Lung (tissue), 12 donors: ENCODE results near the gene AK3. TPM values are rescaled to one million over a fixed set of nuclear protein-coding genes. Genes with fewer than 3 reads are reported as not detected.

Experiments
- ATAC-seq: fragments of 200-7000 bp; cut with Tn5 transposase; one replicate; pipeline ENCODE4 v1.9.1; 2020; ENCODE audit warnings: moderate number of reproducible peaks; ENCODE audit not compliant: insufficient read depth, low FRiP score
- DNase-seq, 3 donors: peaks; one replicate each; pipeline ENCODE4 v3.0.0-alpha.2; 2013 to 2017
- H3K27ac ChIP-seq, 2 donors: one replicate each; pipeline ENCODE4 v1.5.1; 2013; ENCODE audit warnings: mild to moderate bottlenecking in 2 of 2, moderate library complexity in 2 of 2, control low read depth in 1 of 2, inconsistent platforms in 1 of 2, low read depth in 1 of 2, low read length in 1 of 2
- H3K27me3 ChIP-seq, 3 donors: one replicate each; pipeline ENCODE4 v1.5.1; 2013; ENCODE audit warnings: low read length in 2 of 3; ENCODE audit not compliant: control insufficient read depth in 3 of 3, insufficient read depth in 3 of 3
- H3K36me3 ChIP-seq, 4 donors: one replicate each; pipeline ENCODE4 v1.5.1; 2013; ENCODE audit warnings: low read length in 4 of 4, mild to moderate bottlenecking in 1 of 4, moderate library complexity in 1 of 4; ENCODE audit not compliant: control insufficient read depth in 4 of 4, insufficient read depth in 4 of 4
- H3K4me1 ChIP-seq, 5 donors: one replicate each; pipeline ENCODE4 v1.5.1; 2013; ENCODE audit warnings: low read length in 5 of 5, mild to moderate bottlenecking in 2 of 5, moderate library complexity in 1 of 5; ENCODE audit not compliant: control insufficient read depth in 5 of 5, insufficient read depth in 5 of 5
- H3K4me3 ChIP-seq: one replicate; pipeline ENCODE4 v1.5.1; 2013; ENCODE audit warnings: mild to moderate bottlenecking, control low read depth, moderate library complexity
- H3K9ac ChIP-seq, 2 donors: one replicate each; pipeline ENCODE4 v1.5.1; 2013; ENCODE audit warnings: low read length in 2 of 2, control low read depth in 1 of 2; ENCODE audit not compliant: insufficient read depth in 1 of 2
- H3K9me3 ChIP-seq, 4 donors: one replicate each; pipeline ENCODE4 v1.5.1; 2013; ENCODE audit warnings: low read length in 3 of 4, mild to moderate bottlenecking in 1 of 4, moderate library complexity in 1 of 4; ENCODE audit not compliant: control insufficient read depth in 4 of 4, insufficient read depth in 3 of 4
- WGBS, 2 donors: extraction: QIAGEN DNeasy Blood & Tissue Kit; methylation state at CpG; one replicate each; pipeline ENCODE4 v1.1.7; 2013; 5-methylcytosine and 5-hydroxymethylcytosine counted together
- polyA plus RNA-seq, 2 donors: library from polyadenylated mRNA; stranded (reverse); fragments of 200-250 nt; gene quantifications; one replicate each; pipeline ENCODE4 v1.2.1, GENCODE V29; 2013
- total RNA-seq, 2 donors: library from RNA; depleted of rRNA in 1 of 2; stranded (reverse); fragments of >200 nt in 1 of 2; gene quantifications; one replicate each; pipeline ENCODE4 v1.2.1, GENCODE V29; 2014 to 2021
- TF ChIP-seq, protein P1 (sequence below): IDR thresholded peaks from 2 replicates; pipeline ENCODE4 v1.5.1; 2012; ENCODE audit warnings: mild to moderate bottlenecking; ENCODE audit errors: control extremely low read depth, extremely low read depth
- donor health status: control.
- donor health status: control.
- donor health status: Bipolar disorder and iron deficiency.
- donor health status: healthy.
- donor health status: DM: yes; HTN: yes; CAD: no.

Gene AK3
- total and polyA plus RNA-seq, 4 donors, result 22.4 to 62.7 (median 31.8) TPM

DNA sequence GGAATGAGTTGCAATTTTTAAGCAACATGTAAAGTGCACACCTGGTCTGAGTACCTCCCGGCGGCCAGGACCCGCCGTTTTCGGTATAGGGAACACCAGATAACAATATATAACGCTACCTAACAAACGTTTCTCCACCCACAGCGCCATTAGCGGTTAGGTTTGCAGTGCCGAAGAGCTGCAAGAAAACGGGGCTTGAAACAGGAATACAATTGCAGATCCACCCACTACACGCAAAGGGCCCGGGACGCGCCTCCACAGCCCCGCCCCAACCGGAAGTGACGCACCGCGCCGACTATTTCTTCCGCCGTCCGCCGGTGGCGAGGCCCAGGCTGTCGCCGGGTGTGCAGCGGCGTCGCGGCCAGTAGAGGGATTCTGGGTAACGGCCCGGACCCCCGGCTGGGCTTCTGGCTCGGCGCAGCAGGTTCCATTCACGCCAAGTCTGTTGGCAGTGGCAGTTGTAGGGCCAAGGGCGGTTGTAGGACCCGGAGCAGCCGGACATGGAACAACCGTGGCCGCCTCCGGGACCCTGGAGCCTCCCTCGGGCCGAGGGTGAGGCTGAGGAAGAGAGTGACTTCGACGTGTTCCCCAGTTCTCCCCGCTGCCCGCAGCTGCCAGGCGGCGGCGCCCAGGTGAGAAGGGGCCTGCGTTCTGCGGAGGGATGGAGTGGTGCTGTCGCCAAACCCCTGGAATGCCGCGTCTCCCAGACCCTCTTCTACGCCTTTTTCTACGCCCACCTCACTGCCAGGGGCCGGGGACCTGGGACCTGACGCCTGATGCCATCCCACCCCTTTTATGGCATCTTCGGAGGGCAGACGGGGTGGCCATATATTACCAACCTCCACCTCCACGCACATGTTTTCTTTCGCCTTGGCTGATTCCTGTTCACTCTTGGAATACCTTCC is 61.5 kb downstream of the AK3 start, which contains the start of gene CDC37L1:
TSS of gene CDC37L1 (plus strand) at position 302 of the 905 bp plus-strand sequence. CDS start at position 501, 199 bp downstream.
- DNase-seq (peak; percentile 98 to 99 (median 99)), ATAC-seq (peak; percentile 98)
- TF ChIP-seq, protein P1, sequence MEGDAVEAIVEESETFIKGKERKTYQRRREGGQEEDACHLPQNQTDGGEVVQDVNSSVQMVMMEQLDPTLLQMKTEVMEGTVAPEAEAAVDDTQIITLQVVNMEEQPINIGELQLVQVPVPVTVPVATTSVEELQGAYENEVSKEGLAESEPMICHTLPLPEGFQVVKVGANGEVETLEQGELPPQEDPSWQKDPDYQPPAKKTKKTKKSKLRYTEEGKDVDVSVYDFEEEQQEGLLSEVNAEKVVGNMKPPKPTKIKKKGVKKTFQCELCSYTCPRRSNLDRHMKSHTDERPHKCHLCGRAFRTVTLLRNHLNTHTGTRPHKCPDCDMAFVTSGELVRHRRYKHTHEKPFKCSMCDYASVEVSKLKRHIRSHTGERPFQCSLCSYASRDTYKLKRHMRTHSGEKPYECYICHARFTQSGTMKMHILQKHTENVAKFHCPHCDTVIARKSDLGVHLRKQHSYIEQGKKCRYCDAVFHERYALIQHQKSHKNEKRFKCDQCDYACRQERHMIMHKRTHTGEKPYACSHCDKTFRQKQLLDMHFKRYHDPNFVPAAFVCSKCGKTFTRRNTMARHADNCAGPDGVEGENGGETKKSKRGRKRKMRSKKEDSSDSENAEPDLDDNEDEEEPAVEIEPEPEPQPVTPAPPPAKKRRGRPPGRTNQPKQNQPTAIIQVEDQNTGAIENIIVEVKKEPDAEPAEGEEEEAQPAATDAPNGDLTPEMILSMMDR, result peak; percentile 57
- Histone ChIP-seq H3K9ac (peak within 1 kb of the TSS; percentile 99), H3K4me1 (peaks cover 2 to 22% (median 6%) of the 10 kb centered on the region in 5 donors), H3K9me3 (no peaks in the 10 kb centered on the region), H3K27me3 (no peaks in the 10 kb centered on the region), H3K27ac (peak within 1 kb of the TSS; percentile 98 to 99), H3K4me3 (peak within 1 kb of the TSS; percentile 80), H3K36me3 (peaks cover 0 to 5% (median 0%) of the 10 kb centered on the region in 4 donors)
- WGBS, 2 donors, result 0% methylated on average over 64 to 66 of the region's 66 CpGs

DNA sequence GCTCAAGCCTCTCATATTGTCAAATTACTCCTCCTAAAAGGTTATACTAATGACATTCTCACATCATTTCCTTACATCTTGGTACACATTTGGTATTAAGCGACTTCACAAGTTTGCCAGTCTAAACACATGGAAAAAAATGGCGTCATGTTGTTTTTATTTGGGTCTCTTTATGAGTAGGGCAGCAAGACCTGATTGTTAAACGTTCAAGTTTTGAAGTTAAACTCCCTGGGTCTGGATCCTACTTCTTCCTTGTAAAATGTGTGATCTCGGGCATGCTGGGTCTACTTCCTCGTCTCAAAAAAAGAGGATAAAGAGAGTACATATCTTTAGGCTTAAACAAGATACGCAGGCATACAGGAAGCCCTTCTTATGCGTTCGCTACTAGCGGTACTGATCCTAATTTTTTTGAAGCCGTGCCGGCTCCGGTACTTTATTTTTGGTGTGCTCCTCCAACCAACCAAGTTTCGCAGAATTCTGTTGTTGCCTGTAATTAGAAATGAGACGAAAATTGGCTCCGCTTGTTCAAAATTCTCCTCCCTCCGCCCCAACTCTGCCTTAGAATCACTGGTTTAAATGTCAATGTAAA is 62.2 kb downstream of the AK3 start:
- peaks cover 2 to 22% (median 6%) of the 10 kb centered on the region in 5 donors for H3K4me1 ChIP-seq
- peak overlapping the region; percentile 99 for H3K9ac ChIP-seq
- TF ChIP-seq, protein P1, result no peak
- no peaks in the 10 kb centered on the region for H3K9me3 ChIP-seq
- H3K36me3 ChIP-seq, result peaks cover 0 to 5% (median 0%) of the 10 kb centered on the region in 4 donors
- H3K27ac ChIP-seq, result peak overlapping the region; percentile 98 to 99
- WGBS, 2 donors, result 1% methylated on average over 16 of the region's 16 CpGs
- peak overlapping the region; percentile 44 for H3K4me3 ChIP-seq
- no peak for ATAC-seq
- H3K27me3 ChIP-seq, result no peaks in the 10 kb centered on the region
- peak; percentile 64 to 87 (median 80) for DNase-seq

DNA sequence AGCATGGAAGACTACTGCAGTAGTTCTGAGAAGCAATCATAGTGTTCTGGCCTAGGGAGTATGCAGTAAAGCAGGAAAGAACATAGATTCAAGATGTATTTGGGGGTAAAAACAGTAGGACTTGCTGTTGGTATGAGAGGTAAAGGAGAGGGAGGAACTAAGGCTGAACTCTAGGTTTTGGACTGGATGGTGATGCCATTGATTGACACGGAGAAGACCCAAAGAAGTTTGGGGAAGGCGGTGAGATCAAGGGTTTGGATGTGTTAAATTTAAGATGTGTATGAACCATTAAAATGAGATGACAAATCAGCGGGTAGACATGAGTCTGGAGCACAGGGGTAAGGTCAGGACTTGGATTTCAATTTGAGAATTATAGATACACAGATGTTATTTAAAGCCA is 63.6 kb downstream of the AK3 start:
- Histone ChIP-seq H3K36me3 (no peaks in the 10 kb centered on the region), H3K9ac (no peak overlapping the region), H3K4me1 (peaks cover 2 to 22% (median 4%) of the 10 kb centered on the region in 5 donors), H3K4me3 (no peak overlapping the region), H3K27me3 (no peaks in the 10 kb centered on the region), H3K27ac (no peak overlapping the region), H3K9me3 (no peaks in the 10 kb centered on the region)
- TF ChIP-seq, protein P1, result no peak
- 86 to 97% methylated on average over 3 of the region's 3 CpGs for WGBS, 2 donors
- ATAC-seq (no peak), DNase-seq (no peak)
